HepG2 (cell line): Measurements from ENCODE around the gene FAH. TPM values are rescaled to one million over a fixed set of nuclear protein-coding genes. Genes with fewer than 3 reads are reported as not detected.

ENCODE experiments used
- ARNT ChIP-seq: fragments of 450-650 bp; IDR thresholded peaks from 2 replicates; pipeline ENCODE4 v1.6.1; 2017
- GABPB1 ChIP-seq: IDR thresholded peaks from 2 replicates; pipeline ENCODE4 v1.6.1; 2016; ENCODE audit warnings: mild to moderate bottlenecking, missing genetic modification reagents, moderate library complexity, missing compliant biosample characterization
- HNF4A ChIP-seq: sonication (generic); formaldehyde crosslinking; IDR thresholded peaks from 2 replicates; pipeline ENCODE4 v1.4.0; 2020; ENCODE audit warnings: missing genetic modification reagents
- MEIS2 ChIP-seq: sonication (generic); formaldehyde crosslinking; IDR thresholded peaks from 2 replicates; pipeline ENCODE4 v1.9.0; 2021; ENCODE audit warnings: mild to moderate bottlenecking, missing genetic modification reagents
- SALL1 ChIP-seq: sonication (generic); formaldehyde crosslinking; IDR thresholded peaks from 2 replicates; pipeline ENCODE4 v1.8.0; 2022; ENCODE audit warnings: mild to moderate bottlenecking, missing genetic modification reagents
- polyA plus RNA-seq, 8 experiments: library from polyadenylated mRNA; depleted of rRNA in 3 of 8; stranded (reverse) in 7 of 8; unstranded in 1 of 8; fragments of >200 nt; fragmentation: Illumina TruSeq in 4 of 8; extraction: Trizol in 4 of 8; gene quantifications; 2 replicates each; pipeline versions ENCODE4 v1.2.1 to v1.2.3, GENCODE V29; 2011 to 2016; ENCODE audit warnings: low read depth in 4 of 8, missing spikeins in 1 of 8, mixed read lengths in 1 of 8; ENCODE audit not compliant: insufficient read depth in 1 of 8
- total RNA-seq, 5 experiments: library from RNA; depleted of rRNA; stranded (reverse); fragments of >200 nt; fragmentation: Illumina TruSeq; extraction: Trizol; gene quantifications; 2 replicates each; pipeline ENCODE4 v1.2.3, GENCODE V29; 2016; ENCODE audit warnings: low read depth in 1 of 5
- TF ChIP-seq, protein P1 (sequence below): sonication (generic); formaldehyde crosslinking; IDR thresholded peaks from 2 replicates; pipeline ENCODE4 v1.5.1; 2020; ENCODE audit warnings: mild to moderate bottlenecking, missing genetic modification reagents, moderate library complexity
- TF ChIP-seq, protein P2 (sequence below): sonication (generic); formaldehyde crosslinking; IDR thresholded peaks from 2 replicates; pipeline ENCODE4 v1.4.0; 2020; ENCODE audit warnings: missing genetic modification reagents, mild to moderate bottlenecking, borderline replicate concordance
- TF ChIP-seq, protein P3 (sequence below): sonication (generic); formaldehyde crosslinking; IDR thresholded peaks from 2 replicates; pipeline ENCODE4 v1.4.0; 2020; ENCODE audit warnings: missing genetic modification reagents, borderline replicate concordance
- TF ChIP-seq, protein P4 (sequence below): sonication (generic); formaldehyde crosslinking; IDR thresholded peaks from 2 replicates; pipeline ENCODE4 v1.4.0; 2020; ENCODE audit warnings: missing genetic modification reagents
- TF ChIP-seq, protein P5 (sequence below): sonication (generic); formaldehyde crosslinking; IDR thresholded peaks from one replicate; pipeline ENCODE4 v1.5.1; 2020; ENCODE audit warnings: mild to moderate bottlenecking, missing genetic modification reagents; ENCODE audit errors: not compliant biosample characterization

Gene FAH
- total and polyA plus RNA-seq, 2 of the 13 experiments (the other 11 are each of a cell fraction or from before 2014, with no cell fraction given) = 36.6 to 75.0 TPM

DNA sequence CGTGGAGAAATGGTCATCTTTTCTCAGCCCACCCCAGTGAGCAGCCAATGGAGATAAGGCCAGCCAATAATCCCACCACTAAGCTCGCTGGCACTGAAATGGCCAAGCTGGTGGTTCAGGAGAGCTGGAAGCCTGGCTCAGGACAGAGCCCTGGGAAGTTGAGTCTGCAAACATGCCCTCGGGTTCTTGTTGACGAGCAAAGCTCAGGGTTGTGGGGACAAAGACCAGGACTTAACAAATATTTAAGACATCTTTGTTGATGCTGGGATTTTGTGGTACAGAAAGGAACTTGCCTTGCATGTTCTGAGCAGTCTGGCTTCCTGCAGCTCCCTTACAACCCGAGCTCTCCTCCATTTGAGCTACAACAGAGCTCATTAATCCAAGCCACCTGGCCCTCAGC, 4.4 kb downstream of the FAH start (continued):
- TF ChIP-seq, protein P1, sequence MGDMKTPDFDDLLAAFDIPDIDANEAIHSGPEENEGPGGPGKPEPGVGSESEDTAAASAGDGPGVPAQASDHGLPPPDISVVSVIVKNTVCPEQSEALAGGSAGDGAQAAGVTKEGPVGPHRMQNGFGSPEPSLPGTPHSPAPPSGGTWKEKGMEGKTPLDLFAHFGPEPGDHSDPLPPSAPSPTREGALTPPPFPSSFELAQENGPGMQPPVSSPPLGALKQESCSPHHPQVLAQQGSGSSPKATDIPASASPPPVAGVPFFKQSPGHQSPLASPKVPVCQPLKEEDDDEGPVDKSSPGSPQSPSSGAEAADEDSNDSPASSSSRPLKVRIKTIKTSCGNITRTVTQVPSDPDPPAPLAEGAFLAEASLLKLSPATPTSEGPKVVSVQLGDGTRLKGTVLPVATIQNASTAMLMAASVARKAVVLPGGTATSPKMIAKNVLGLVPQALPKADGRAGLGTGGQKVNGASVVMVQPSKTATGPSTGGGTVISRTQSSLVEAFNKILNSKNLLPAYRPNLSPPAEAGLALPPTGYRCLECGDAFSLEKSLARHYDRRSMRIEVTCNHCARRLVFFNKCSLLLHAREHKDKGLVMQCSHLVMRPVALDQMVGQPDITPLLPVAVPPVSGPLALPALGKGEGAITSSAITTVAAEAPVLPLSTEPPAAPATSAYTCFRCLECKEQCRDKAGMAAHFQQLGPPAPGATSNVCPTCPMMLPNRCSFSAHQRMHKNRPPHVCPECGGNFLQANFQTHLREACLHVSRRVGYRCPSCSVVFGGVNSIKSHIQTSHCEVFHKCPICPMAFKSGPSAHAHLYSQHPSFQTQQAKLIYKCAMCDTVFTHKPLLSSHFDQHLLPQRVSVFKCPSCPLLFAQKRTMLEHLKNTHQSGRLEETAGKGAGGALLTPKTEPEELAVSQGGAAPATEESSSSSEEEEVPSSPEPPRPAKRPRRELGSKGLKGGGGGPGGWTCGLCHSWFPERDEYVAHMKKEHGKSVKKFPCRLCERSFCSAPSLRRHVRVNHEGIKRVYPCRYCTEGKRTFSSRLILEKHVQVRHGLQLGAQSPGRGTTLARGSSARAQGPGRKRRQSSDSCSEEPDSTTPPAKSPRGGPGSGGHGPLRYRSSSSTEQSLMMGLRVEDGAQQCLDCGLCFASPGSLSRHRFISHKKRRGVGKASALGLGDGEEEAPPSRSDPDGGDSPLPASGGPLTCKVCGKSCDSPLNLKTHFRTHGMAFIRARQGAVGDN (CRISPR knock-in tag) = peak; percentile 41; the same call in 1 of the 2 replicates
- peak; percentile 93 for TF ChIP-seq HNF4A (CRISPR knock-in tag)
- TF ChIP-seq, protein P2, sequence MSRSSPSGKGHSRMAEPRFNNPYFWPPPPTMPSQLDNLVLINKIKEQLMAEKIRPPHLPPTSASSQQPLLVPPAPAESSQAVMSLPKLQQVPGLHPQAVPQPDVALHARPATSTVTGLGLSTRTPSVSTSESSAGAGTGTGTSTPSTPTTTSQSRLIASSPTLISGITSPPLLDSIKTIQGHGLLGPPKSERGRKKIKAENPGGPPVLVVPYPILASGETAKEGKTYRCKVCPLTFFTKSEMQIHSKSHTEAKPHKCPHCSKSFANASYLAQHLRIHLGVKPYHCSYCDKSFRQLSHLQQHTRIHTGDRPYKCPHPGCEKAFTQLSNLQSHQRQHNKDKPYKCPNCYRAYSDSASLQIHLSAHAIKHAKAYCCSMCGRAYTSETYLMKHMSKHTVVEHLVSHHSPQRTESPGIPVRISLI (CRISPR knock-in tag) = no peak
- TF ChIP-seq, protein P3, sequence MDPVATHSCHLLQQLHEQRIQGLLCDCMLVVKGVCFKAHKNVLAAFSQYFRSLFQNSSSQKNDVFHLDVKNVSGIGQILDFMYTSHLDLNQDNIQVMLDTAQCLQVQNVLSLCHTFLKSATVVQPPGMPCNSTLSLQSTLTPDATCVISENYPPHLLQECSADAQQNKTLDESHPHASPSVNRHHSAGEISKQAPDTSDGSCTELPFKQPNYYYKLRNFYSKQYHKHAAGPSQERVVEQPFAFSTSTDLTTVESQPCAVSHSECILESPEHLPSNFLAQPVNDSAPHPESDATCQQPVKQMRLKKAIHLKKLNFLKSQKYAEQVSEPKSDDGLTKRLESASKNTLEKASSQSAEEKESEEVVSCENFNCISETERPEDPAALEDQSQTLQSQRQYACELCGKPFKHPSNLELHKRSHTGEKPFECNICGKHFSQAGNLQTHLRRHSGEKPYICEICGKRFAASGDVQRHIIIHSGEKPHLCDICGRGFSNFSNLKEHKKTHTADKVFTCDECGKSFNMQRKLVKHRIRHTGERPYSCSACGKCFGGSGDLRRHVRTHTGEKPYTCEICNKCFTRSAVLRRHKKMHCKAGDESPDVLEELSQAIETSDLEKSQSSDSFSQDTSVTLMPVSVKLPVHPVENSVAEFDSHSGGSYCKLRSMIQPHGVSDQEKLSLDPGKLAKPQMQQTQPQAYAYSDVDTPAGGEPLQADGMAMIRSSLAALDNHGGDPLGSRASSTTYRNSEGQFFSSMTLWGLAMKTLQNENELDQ = no peak
- no peak for TF ChIP-seq GABPB1 (CRISPR knock-in tag)
- TF ChIP-seq, protein P4, sequence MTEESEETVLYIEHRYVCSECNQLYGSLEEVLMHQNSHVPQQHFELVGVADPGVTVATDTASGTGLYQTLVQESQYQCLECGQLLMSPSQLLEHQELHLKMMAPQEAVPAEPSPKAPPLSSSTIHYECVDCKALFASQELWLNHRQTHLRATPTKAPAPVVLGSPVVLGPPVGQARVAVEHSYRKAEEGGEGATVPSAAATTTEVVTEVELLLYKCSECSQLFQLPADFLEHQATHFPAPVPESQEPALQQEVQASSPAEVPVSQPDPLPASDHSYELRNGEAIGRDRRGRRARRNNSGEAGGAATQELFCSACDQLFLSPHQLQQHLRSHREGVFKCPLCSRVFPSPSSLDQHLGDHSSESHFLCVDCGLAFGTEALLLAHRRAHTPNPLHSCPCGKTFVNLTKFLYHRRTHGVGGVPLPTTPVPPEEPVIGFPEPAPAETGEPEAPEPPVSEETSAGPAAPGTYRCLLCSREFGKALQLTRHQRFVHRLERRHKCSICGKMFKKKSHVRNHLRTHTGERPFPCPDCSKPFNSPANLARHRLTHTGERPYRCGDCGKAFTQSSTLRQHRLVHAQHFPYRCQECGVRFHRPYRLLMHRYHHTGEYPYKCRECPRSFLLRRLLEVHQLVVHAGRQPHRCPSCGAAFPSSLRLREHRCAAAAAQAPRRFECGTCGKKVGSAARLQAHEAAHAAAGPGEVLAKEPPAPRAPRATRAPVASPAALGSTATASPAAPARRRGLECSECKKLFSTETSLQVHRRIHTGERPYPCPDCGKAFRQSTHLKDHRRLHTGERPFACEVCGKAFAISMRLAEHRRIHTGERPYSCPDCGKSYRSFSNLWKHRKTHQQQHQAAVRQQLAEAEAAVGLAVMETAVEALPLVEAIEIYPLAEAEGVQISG (CRISPR knock-in tag) = 0 out of 2 replicates have a peak, but pooled peaks have one; percentile 19
- no peak for TF ChIP-seq ARNT
- TF ChIP-seq SALL1 (CRISPR knock-in tag) = peak; percentile 42; the same call in 1 of the 2 replicates
- TF ChIP-seq, protein P5, sequence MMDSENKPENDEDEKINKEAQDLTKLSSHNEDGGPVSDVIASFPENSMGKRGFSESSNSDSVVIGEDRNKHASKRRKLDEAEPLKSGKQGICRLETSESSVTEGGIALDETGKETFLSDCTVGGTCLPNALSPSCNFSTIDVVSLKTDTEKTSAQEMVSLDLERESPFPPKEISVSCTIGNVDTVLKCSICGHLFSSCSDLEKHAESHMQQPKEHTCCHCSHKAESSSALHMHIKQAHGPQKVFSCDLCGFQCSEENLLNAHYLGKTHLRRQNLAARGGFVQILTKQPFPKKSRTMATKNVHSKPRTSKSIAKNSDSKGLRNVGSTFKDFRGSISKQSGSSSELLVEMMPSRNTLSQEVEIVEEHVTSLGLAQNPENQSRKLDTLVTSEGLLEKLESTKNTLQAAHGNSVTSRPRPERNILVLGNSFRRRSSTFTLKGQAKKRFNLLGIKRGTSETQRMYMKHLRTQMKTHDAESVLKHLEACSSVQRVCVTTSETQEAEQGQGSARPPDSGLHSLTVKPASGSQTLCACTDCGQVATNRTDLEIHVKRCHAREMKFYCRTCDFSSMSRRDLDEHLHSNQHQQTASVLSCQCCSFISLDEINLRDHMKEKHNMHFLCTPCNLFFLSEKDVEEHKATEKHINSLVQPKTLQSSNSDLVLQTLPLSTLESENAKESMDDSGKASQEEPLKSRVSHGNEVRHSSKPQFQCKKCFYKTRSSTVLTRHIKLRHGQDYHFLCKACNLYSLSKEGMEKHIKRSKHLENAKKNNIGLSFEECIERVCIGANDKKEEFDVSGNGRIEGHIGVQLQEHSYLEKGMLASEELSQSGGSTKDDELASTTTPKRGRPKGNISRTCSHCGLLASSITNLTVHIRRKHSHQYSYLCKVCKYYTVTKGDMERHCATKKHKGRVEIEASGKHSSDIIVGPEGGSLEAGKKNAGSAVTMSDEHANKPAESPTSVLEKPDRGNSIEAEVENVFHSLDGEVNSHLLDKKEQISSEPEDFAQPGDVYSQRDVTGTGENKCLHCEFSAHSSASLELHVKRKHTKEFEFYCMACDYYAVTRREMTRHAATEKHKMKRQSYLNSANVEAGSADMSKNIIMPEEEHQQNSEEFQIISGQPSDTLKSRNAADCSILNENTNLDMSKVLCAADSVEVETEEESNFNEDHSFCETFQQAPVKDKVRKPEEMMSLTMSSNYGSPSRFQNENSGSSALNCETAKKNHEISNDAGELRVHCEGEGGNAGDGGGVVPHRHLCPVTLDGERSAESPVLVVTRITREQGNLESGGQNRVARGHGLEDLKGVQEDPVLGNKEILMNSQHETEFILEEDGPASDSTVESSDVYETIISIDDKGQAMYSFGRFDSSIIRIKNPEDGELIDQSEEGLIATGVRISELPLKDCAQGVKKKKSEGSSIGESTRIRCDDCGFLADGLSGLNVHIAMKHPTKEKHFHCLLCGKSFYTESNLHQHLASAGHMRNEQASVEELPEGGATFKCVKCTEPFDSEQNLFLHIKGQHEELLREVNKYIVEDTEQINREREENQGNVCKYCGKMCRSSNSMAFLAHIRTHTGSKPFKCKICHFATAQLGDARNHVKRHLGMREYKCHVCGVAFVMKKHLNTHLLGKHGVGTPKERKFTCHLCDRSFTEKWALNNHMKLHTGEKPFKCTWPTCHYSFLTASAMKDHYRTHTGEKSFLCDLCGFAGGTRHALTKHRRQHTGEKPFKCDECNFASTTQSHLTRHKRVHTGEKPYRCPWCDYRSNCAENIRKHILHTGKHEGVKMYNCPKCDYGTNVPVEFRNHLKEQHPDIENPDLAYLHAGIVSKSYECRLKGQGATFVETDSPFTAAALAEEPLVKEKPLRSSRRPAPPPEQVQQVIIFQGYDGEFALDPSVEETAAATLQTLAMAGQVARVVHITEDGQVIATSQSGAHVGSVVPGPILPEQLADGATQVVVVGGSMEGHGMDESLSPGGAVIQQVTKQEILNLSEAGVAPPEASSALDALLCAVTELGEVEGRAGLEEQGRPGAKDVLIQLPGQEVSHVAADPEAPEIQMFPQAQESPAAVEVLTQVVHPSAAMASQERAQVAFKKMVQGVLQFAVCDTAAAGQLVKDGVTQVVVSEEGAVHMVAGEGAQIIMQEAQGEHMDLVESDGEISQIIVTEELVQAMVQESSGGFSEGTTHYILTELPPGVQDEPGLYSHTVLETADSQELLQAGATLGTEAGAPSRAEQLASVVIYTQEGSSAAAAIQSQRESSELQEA = no peak
- TF ChIP-seq MEIS2 (CRISPR knock-in tag) = no peak
